ENCODE measurements around the gene USP19. TPM values are rescaled to one million over a fixed set of nuclear protein-coding genes. Genes with fewer than 3 reads are reported as not detected.

Gene USP19
- polyA plus RNA-seq, 2 of the 4 experiments (the other 2 are of a cell fraction): 21.6 to 30.5 TPM

GRCh38 chr3:49163609-49164008, 43.0 kb upstream of the USP19 start:
- CTCF ChIA-PET: interaction anchor here (0.6 to 1.6 kb wide), 2 partner anchors 22 to 30 kb away, joined by 3 to 7 read pairs; no protein-coding TSS in a partner anchor
- TF ChIP-seq HEYL (CRISPR knock-in tag; IDR thresholded peaks at IDR 0.05): no peak
- no peak for TF ChIP-seq KDM1A (IDR thresholded peaks at IDR 0.05; ENCODE audit: low read depth)
- TF ChIP-seq KDM5A (IDR thresholded peaks at IDR 0.05): no peak
- no peak for TF ChIP-seq ZC3H11A (IDR thresholded peaks at IDR 0.05)
- TF ChIP-seq CHD2 (IDR thresholded peaks at IDR 0.05; ENCODE audit: low read length, partially characterized antibody): no peak
- peaks cover 9% of the 10 kb centered on the region for H3K9me3 ChIP-seq
- 96% methylated on average over 8 of the region's 8 CpGs for WGBS (ENCODE audit: missing lambda C conversion rate)
- POLR2A ChIA-PET: no interaction called here
- ATAC-seq: no peak
- peaks cover 12% of the 10 kb centered on the region; the same call in 2 of the 3 replicates for H3K4me1 ChIP-seq
- H3K4me2 ChIP-seq: no peak overlapping the region
- H3K27ac ChIP-seq: no peak overlapping the region
- H3K4me3 ChIP-seq: no peak overlapping the region
- DNase-seq (ENCODE audit: low read depth in 1 of 2, low spot score in 1 of 2): no peak
- FAIRE-seq: no peak

GRCh38 chr3:49162751-49163419, 42.3 kb upstream of the USP19 start:
- no peak for TF ChIP-seq TP53 (CRISPR knock-in tag; IDR thresholded peaks at IDR 0.05)
- TF ChIP-seq SMC3 (IDR thresholded peaks at IDR 0.05): no peak
- no peak for TF ChIP-seq NR3C1 (IDR thresholded peaks at IDR 0.05)
- no peak for TF ChIP-seq HDAC2 (IDR thresholded peaks at IDR 0.05)
- TF ChIP-seq GATA3 (IDR thresholded peaks at IDR 0.05; ENCODE audit: borderline replicate concordance): no peak
- TF ChIP-seq, protein P1, sequence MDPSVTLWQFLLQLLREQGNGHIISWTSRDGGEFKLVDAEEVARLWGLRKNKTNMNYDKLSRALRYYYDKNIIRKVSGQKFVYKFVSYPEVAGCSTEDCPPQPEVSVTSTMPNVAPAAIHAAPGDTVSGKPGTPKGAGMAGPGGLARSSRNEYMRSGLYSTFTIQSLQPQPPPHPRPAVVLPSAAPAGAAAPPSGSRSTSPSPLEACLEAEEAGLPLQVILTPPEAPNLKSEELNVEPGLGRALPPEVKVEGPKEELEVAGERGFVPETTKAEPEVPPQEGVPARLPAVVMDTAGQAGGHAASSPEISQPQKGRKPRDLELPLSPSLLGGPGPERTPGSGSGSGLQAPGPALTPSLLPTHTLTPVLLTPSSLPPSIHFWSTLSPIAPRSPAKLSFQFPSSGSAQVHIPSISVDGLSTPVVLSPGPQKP (IDR thresholded peaks at IDR 0.05; ENCODE audit: low read depth, low read length): no peak
- TF ChIP-seq NFE2L2 (conservative IDR thresholded peaks at IDR 0.05; ENCODE audit: low read length): no peak
- TF ChIP-seq CBX2 (IDR thresholded peaks at IDR 0.05; ENCODE audit: borderline replicate concordance, low read depth): no peak
- no peak for TF ChIP-seq CHD4 (IDR thresholded peaks at IDR 0.05; ENCODE audit: borderline replicate concordance)
- TF ChIP-seq BCL3 (IDR thresholded peaks at IDR 0.05): no peak
- no peak for TF ChIP-seq CTCF (IDR thresholded peaks at IDR 0.05)
- TF ChIP-seq TFCP2L1 (CRISPR knock-in tag; IDR thresholded peaks at IDR 0.05): no peak
- TF ChIP-seq ZNF302 (CRISPR knock-in tag; IDR thresholded peaks at IDR 0.05): no peak
- TF ChIP-seq, protein P2, sequence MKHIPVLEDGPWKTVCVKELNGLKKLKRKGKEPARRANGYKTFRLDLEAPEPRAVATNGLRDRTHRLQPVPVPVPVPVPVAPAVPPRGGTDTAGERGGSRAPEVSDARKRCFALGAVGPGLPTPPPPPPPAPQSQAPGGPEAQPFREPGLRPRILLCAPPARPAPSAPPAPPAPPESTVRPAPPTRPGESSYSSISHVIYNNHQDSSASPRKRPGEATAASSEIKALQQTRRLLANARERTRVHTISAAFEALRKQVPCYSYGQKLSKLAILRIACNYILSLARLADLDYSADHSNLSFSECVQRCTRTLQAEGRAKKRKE (CRISPR knock-in tag; IDR thresholded peaks at IDR 0.05; ENCODE audit: low read depth): no peak
- TF ChIP-seq KDM1A (IDR thresholded peaks at IDR 0.05; ENCODE audit: low read depth): no peak
- FAIRE-seq: no peak
- peaks cover 12% of the 10 kb centered on the region; the same call in 2 of the 3 replicates for H3K4me1 ChIP-seq
- ChIA-PET POLR2A (no interaction called here), CTCF (interaction anchor here (1.6 kb wide), 2 partner anchors 8 to 29 kb away, joined by 3 to 8 read pairs; partner anchors contain the start of gene KLHDC8B)
- 98% methylated on average over 10 of the region's 21 CpGs for WGBS (ENCODE audit: missing lambda C conversion rate)
- ATAC-seq: no peak
- no peak overlapping the region for H3K27ac ChIP-seq
- H3K4me3 ChIP-seq: no peak overlapping the region
- no peak for DNase-seq (ENCODE audit: low read depth in 1 of 2, low spot score in 1 of 2)
- H3K4me2 ChIP-seq: no peak overlapping the region
- H3K9me3 ChIP-seq: peaks cover 9% of the 10 kb centered on the region

Data from A549 (cell line).